ENCODE data around the gene GAS2L2. TPM values are rescaled to one million over a fixed set of nuclear protein-coding genes. Genes with fewer than 3 reads are reported as not detected.

Gene GAS2L2
- total RNA-seq: not detected in 2 replicates

GRCh38 chr17:35752945-35753764 is at the start of gene GAS2L2:
Gene GAS2L2, minus strand, starts transcription at chr17:35753239. Its CDS starts 389 bp downstream, at chr17:35752850.

GRCh38 chr17:35795007-35795870 is 42.2 kb upstream of the GAS2L2 start, which contains the start of gene MMP28:
Gene MMP28, minus strand, starts transcription at chr17:35795641. Its CDS starts 264 bp downstream, at chr17:35795377.

GRCh38 chr17:35760587-35760986 is 7.5 kb upstream of the GAS2L2 start, which contains the start of gene C17orf50:
Gene C17orf50, plus strand, starts transcription at chr17:35760887. Its CDS starts 55 bp downstream, at chr17:35760942.

GRCh38 chr17:35731239-35731916 is 21.7 kb downstream of the GAS2L2 start, which contains the start of gene RASL10B:
Gene RASL10B, plus strand, starts transcription at chr17:35731639. Its CDS starts 3,546 bp downstream, at chr17:35735185.

Other genes starting within 250 kb of the GAS2L2 start
- gene SLFN12L, start 215.6 kb downstream of the GAS2L2 start, total RNA-seq: under 0.01 and 0.15 TPM in 2 replicates
- gene SLFN14, start 192.4 kb downstream of the GAS2L2 start, total RNA-seq: not detected in 2 replicates
- gene PEX12, start 174.7 kb downstream of the GAS2L2 start, total RNA-seq: 5.4 and 5.5 TPM in 2 replicates
- 58.3 and 60.2 TPM in 2 replicates for gene AP2B1, start 165.9 kb downstream of the GAS2L2 start, total RNA-seq
- 4.7 and 5.1 TPM in 2 replicates for gene RASL10B, start 21.6 kb downstream of the GAS2L2 start, total RNA-seq
- not detected in 2 replicates for gene C17orf50, start 7.6 kb upstream of the GAS2L2 start, total RNA-seq
- 0.67 and 2.2 TPM in 2 replicates for gene MMP28, start 42.4 kb upstream of the GAS2L2 start, total RNA-seq
- gene TAF15, start 56.2 kb upstream of the GAS2L2 start, total RNA-seq: 25.9 and 32.3 TPM in 2 replicates
- not detected in 2 replicates for gene HEATR9, start 115.7 kb upstream of the GAS2L2 start, total RNA-seq
- not detected in 2 replicates for gene CCL5, start 127.1 kb upstream of the GAS2L2 start, total RNA-seq
- gene RDM1, start 177.5 kb upstream of the GAS2L2 start, total RNA-seq: 1.5 and 6.7 TPM in 2 replicates
- not detected in 2 replicates for gene LYZL6, start 190.5 kb upstream of the GAS2L2 start, total RNA-seq
- not detected in 2 replicates for gene CCL16, start 228.3 kb upstream of the GAS2L2 start, total RNA-seq
- gene CCL14, start 233.5 kb upstream of the GAS2L2 start, total RNA-seq: not detected in 2 replicates
- not detected in 2 replicates for gene CCL15, start 248.3 kb upstream of the GAS2L2 start, total RNA-seq

Measured in bronchus fibroblast of lung (primary cell).